ENCODE results near the gene EPS8L3.
"Not testable (repeated sequence)": the region's sequence is repeated elsewhere in the genome, so short reads cannot be mapped to it uniquely, and the experiment has no call there.

Gene EPS8L3

DNA sequence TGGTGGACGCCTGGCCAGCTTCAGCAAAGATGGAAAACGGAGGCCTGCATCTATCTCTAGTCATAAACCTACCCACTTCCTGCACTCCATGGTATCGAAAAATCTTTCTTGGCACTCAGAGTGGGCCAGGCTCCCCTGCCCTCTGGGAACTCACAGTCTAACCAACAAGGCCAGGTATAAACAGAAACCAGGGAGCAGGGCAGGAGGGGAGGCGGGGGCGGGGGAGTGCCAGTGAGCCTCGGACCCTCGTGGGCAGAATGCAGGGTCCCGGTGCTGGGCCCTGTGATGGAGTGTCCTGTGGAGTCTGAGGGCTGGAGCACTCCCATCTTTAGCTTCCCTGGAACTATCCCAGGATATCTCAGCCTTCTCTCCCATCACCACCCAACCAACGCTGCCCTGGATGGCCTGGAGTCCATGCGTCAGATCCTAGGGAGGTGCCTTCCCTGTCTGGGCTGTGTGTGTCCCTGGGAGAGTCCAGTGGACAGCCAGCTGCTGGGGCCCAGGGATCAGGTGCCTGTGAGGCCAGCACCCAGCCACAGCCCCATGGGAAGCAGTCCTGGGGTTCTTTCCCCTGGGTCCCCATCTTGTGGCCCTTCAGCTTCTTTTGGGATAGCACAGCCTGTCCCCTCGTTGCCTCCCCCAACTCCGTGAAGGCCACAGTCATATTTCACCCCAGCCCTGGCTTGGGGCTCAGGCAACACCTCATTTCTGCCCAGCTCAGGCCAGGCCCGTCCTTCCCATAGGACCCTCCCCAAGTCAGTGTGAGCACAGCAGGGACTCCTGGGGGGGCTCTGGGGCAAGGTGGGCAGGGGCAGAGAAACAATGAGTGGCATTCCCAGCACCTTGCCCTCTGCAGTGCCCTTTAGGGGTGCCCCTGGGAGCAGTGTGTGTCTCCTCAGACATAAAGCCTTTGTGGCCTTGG lies 1.1 kb upstream of the EPS8L3 start:
- DNase-seq (ENCODE audit: low spot score) = no peak

DNA sequence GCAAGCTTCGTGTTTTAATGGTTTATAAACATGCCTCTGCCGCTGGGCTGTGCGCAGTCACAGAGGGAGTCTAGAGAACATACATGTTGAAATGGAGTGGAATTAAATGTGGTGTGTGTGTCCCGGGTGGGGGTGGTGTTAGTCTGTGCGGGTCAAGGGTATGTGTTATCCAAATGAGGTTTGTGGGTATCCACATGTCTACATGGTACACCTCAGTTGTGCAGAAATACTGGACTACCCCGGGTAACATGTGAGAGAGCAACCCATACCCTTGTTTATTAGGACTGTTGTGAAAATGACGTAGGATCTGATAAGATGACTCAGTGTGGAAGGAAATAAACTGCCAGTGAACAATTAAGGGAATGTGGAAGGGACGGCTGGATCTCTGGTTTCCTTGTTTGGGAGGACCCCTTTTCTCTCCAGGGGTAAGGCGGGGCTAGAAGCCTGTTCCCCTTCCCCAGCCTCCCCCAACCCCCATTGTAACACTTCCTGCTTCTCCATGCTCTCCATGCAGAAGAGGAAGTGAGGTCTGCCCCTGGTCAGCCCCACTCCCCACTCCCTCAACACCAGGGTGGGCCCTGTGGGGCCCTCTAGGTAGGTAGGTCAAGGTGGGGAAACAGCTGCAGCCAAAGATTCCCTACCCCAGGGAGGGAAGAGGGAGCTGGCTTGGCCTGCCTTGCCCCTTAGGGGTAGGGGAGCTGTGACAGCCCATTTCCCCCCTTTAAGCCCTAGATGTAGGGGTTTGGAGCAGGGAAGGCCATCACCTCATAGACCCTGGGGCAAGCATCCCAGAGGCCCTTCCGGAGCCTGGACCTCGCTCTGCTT lies 690 bp downstream of the EPS8L3 start:
- peak; percentile 24 for DNase-seq (ENCODE audit: low spot score)

DNA sequence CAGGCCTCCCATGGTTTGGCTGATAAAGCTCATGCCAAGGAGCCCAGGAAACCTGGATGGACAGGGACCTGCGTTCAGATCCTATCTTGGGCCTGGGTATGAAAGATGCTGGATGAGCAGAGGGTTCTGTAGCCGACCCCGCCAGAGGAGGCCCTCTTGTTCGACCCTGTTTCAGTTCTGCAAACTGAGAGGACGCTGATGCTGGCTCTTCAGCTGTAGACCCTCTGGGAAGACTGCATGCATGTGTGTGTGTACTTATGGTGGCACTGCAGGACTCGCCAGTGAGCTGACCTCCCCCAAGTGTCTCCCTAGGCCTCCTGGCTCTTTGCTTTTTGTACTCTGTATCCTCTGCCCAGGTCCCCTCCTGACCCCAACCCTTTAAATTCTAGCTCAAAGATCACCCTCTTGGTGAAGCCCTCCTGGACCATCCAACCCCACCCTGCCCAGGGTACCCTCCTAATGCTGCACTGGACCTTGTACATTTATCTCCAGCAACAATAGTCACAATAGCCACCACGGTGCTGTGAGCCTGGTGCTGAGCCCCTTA lies 1.6 kb downstream of the EPS8L3 start:
- DNase-seq (ENCODE audit: low spot score) = no peak

DNA sequence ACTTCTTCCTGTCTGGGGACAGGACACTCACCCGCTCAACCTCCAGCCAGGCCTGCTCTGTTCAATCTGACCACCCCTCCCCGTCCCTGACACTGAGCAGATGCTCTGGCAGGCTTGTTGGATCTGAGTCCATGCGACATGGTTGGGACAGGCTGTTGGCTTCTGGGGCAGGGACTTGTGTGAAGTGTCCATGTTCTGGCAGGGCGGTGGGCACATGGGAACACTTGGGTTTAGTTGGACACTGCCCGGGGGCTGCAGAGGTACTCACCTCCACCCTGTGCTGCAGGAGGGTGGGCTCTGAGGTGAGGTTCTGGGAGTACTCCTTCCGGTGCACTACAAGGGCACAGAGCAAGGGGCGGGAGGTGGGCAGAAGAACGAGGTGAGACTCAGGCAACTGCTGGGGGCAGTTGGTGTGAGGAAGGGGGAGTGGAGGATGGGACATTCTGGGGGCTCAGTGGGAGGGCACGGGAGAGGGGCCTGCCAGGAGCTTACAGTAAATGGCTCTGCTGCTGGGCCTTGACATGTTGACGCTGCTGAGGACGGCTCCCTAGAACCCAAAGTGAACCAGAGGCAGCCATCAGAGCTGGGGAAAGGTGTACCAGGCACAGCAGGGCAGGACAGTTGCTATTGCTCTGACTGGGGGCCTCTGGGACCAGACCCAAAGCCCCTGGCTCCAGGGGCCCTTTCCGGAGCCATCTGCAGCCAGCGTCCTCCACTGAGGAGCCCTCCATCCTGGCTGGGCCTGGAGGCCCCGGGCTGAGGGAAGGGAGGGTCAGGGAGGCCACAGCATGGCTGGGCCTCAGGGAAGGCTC lies 2.3 kb downstream of the EPS8L3 start:
- DNase-seq (ENCODE audit: low spot score) = no peak

DNA sequence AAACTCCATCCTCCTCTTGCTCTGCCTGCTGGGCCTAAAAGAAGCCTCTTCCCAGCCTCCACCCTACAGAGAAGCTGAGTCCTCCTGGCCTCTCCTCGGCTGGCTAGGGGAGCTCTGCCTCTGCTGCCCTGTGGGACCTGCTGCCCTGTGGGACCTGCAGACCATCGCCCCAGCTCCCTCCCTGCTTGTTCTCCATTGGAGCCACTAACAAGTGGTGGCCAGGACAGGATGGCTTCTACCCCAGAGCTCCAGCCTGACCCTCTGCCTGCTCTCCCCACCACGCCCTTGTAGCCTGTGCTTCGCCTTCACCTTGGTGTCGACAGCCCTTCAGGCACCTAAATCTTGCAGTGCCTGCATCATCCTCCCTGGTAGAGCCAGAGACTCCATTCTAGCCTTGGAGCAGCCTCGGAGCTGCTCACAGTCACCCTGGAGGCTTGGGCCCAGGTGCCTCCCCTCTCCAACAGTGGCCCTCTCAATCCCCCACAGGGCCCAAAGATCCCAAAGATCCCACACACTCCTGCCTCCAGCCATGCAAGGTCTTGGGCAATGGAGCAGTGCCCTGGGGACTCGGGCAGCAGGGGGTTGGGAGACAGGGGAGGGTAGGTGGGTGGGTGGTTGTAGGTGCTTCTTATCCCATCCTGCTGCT lies 3.0 kb downstream of the EPS8L3 start:
- no peak for DNase-seq (ENCODE audit: low spot score)

DNA sequence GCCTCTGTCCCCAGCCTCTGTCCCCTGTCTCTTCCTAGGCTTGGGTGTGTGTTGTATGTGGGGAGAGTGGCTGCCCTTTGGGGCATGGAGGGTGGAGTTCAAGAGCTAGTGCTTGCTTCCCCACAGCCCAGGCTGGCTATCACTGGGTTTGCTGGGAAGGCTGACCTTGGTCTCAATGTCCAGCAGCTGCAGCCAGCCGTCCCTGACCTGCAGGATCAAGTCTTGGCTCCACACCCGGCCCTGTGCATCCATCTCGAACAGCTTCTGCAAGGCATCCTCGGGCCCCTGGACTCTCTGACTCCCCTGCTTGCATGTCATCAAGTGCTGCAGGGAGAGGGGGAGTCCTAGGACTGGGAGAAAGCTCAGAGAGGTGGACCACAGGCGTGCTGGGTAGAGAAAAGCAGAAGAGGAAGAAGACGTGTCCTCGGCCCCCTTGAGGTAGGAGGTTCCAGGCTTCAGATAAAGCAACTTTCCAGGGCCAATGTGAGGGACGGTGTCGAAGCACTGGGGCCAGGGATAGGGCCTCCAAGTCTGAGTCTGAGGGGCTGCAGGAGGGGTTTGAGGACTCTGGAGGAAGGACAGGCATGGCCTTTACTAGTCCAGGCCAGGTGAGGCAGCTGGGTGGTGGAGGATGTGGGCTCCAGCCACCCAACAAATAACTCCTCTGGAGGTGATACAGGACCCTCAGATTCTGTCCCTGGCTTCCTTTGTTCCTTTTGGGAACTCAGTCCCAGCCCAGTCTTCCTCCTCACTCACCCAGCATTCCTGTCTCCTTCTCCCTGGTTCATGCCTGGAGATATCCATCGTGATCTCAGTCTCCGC lies 4.0 kb downstream of the EPS8L3 start:
- no peak for DNase-seq (ENCODE audit: low spot score)

DNA sequence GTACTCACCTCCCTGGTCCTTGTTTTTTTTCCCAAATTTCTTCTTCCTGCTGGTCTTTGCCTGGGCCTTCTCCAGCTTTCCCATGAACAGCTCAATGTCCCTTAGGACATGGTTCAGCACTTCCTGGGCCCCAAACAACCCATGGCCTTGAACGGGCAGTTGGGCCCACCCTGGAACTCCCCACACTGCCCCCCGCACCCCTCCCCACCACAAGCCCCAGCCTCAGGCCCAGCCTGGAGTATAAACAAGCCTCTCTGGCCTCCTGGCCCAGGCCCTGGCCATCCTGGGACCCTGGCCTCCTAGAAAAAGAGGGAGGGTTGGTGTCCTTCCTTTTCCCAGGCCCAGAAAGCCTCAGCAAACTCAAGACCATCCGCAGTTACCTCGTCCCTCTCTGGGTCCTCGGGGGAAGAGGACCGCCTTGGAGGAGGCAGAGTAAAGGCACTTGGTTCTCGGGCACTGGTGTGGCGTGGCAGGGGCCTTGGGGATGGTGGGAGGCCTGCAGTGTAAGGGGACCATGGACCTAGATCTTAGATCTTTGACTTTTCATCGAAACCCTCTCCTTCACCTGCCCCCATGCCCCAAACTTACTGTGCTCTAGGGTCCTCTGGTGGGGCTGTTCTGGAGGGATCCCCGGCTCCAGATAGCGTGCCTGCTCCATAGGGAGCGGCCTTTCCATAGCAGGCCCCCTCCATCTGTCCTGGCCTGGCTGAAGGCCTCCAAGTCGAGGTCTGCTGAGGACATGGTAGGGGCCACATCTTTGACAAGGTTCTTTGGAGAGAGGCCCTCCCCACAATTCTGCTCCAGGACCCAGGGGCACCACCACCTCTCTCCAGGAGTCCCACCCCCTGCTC lies 5.6 kb downstream of the EPS8L3 start:
- no peak for DNase-seq (ENCODE audit: low spot score)

DNA sequence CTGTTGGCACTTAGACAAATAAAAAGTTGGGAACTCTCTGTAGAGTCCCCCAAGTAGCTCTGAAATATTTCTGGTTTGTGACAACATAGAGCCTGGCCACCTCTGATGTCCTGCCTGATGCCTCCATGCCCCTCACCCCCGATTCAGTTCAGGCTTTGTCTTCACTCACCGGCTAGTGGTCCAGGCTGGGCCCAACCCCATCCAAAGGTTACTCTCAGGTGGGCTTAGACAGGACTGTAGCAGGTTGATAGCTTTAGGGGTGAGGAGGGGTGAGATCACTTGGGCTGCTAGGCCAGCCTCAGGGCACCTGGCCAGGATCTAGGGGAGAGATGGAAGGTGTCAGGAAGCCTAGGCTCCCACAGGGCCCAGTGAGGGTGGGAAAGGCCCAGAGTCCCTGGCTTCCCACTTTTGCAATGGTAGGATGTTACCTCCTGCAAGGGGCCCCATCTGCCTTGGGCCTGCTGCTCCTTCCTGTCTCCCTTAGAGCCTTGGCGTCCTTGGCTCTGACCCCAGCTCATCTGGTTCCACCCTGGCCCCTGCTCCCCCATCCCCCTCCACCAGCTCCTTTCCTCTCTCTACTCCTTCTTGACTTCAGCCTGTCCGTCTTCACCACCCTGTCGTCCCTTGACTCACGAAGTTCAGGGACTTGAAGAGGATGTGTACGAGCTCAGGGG lies 6.7 kb downstream of the EPS8L3 start:
- DNase-seq (ENCODE audit: low spot score) = no peak

DNA sequence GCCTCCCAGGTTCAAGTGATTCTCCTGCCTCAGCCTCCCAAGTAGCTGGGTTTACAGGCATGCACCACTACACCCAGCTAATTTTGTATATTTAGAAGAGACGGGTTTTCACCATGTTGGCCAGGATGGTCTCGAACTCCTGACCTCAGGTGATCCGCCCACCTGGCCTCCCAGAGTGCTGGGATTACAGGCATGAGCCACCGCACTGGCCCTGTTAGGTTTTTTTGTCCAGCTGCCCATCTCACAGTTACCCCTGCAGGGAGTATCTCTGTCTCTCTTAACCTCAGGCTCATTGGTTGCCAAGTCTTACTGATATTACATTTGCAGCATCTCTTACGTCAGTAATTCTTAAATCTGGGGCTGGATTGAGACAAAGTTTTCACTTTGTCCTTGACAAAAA lies 7.4 kb downstream of the EPS8L3 start:
- not testable (repeated sequence) for DNase-seq (ENCODE audit: low spot score)

DNA sequence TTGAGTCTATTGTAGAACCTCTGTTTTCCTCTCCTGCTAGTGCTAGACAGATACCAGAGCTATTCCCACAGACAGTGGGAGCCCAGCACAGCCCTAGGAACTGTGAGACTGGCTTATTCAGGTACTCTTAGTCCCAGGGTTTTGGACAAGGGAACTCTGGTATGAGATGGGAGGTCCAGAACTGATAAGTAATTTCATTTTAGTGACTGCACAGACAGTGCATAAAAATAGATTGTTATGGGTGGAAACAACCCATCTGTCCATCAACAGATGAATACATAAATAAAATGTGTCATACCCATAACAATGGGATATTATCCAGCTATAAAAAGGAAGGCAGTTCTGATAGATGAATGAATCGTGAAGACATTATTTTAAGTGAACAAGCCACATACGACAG lies 9.0 kb downstream of the EPS8L3 start:
- no peak for DNase-seq (ENCODE audit: low spot score)

DNA sequence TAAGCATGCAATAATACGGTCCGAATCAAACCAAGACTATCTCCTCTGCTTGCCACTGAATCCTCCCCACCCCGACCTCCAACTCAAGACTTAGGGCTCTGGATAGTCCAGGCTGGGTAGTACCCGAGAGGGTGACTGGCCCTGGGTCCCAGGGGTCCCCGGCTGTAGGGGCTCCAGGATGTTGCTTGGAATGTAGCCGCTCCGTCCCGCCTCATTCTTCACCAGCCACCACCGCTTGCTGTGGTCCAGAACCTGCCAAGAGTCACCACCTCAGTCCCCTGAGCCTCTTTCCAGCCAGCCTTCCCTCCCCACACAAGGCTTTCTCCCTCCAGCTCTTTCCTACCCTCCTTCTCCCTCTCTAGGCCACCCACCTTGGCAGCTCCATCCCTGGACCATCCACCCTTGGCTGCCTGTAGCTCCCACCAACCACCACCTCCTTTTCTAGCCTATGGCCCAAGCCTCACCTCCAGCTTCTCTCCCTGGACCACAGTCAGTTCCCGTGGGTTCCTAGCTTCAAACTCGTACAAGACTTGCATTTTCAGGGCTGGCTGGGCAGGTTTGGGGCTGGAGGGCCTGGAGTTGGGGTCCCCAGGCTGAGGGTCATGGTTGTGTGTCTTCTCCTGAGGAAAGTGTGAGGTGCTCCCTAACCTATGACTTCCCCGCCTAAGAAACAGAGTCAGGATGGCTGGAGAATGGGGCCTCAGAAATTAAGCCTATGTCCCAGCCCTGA lies 12.0 kb downstream of the EPS8L3 start:
- no peak for DNase-seq (ENCODE audit: low spot score)

DNA sequence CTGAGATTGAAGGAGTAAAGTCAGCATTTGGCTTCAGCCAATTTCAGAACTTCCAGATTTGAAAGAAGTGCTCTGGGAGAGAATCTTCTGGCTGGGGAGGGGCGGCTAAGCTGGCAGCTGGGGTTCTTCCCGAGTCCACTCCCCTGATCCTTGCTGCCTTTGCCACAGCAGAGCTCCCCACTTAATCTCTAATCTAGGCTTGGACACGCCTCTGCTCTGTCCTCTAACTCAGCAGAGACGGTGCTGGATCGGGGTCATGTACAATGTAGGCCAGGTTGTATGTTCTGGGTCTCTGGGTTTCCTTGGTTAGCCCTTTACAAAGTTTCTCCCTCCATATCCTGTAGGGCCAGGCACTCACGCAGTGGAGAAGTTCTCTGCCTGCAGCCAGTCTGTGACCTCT lies 12.8 kb downstream of the EPS8L3 start:
- no peak for DNase-seq (ENCODE audit: low spot score)

DNA sequence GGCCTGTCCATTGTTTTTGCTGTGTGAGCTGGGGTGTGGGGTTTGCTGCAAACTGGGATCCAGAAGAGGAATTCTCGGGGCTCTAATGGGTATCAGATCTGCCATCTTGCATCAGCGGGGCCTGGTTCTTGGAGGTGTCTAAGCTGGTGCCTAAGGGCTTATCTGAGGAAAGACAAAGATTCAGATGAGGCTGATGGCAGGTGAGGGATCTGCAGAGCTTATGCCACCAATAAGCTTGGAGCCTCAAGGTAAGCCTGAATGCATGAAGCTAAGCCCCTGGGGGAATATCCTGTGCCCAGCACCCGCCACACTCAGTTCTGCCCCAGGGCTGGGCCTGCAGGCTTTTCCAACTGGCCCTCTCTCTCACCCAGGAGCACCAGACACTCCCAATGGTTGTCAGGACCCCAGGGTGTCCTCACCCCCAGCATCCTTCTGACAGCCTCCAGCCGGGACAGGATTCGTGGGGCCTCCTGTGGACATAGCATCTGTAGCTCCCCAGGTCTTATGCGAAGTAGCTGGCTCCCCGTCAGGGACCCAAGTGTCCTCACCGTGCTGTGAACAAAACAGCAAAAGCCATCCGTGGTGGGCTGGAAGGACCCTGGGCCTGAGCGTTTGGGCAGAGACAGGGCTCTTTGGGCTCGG lies 13.4 kb downstream of the EPS8L3 start:
- DNase-seq (ENCODE audit: low spot score) = no peak

DNA sequence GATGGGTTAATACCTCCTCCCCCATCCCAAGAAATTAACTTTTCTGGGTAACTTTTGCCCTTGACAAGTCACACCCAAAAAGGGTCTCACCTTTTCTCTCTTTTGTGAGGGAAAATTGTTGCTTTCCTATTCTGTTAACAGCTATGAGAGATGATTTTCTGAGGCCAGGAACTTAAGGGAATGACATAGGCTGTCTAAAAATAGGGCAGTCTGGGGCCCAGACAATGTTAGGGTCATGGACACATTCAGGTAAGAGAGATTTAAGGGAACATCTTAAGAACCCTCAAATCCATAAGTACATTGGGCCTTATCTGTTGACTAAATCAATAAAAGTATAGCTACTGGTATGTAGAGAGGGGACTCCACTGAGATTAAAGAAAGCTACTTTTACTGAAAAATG lies 14.5 kb downstream of the EPS8L3 start:
- DNase-seq (ENCODE audit: low spot score) = no peak

DNA sequence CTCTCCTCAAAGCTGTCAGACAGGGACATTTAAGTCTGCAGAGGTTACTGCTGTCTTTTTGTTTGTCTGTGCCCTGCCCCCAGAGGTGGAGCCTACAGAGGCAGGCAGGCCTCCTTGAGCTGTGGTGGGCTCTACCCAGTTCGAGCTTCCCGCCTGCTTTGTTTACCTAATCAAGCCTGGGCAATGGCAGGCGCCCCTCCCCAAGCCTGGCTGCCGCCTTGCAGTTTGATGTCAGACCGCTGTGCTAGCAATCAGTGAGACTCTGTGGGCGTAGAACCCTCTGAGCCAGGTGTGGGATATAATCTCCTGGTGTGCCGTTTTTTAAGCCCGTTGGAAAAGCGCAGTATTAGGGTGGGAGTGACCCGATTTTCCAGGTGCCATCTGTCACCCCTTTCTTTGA lies 15.4 kb downstream of the EPS8L3 start:
- not testable (repeated sequence) for DNase-seq (ENCODE audit: low spot score)

DNA sequence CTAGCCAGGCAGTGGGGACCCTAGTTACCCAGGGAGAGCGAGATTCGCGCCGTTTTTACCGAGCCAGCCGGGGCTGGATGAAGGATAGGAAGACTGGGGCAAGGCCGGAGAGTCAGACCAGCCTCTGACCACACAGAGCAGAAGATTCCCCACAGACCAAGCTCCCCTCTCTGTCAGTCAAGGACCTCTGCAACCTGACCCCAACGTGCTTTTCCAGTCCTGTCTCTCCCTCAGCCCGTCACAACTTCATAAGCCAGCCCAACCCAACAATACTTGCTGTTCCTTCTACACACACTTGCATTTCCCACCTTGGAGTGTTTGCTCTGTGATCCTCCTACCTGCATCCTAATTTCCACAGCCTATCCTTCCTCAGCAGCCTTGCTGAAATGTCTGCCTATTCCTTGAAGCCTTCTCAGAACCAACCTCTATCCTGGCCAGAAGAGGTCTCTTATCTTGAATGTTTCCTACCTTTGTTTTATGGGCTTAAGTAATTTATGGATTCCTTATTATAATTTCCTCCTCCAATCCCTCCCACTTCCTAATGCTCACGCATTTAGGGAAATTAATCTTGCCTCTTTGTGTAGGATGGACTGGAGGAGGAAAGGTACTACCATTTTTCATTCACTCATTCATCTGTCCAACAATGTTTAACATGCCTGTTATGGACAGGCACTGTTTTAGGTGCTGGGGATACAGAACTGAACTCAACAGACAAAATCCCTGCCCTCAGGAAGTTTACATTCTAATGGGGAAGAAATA lies 22.9 kb downstream of the EPS8L3 start, which contains the start of gene GSTM3:
Gene GSTM3, minus strand, starts transcription at position 424 of the 759 bp plus-strand sequence. CDS start 751 bp downstream, outside the sequence.
- DNase-seq (ENCODE audit: low spot score) = no peak

Measured in hematopoietic multipotent progenitor cell treated with erythropoietin and hydrocortisone succinate and interleukin-3 and kit ligand, for 17 days (in vitro differentiated cells).